Measurements from ENCODE around the gene TCF7L1. TPM values are rescaled to one million over a fixed set of nuclear protein-coding genes. Genes with fewer than 3 reads are reported as not detected.

TCF7L1 gene
- total RNA-seq, 1 experiment from 2014 or later: 3.0 TPM

DNA sequence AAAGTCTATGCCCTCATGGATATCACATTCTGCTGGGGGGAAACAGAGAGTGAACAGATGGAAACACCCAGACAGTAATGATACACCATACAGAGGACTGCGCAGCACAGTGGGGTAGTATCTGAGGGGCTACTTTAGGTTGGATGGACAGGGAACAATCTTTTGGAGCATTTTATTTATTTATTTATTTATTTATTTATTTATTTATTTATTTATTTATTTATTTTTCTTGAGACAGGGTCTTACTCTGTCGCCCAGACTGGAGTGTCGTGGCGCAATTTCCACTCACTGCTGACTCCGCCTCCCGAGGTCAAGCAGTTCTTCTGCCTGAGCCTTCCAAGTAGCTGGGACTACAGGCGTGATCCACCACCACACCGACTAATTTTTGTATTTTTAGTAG is 105.4 kb downstream of the TCF7L1 start:
- BruUV-seq (replicated peaks): no TSS peak

DNA sequence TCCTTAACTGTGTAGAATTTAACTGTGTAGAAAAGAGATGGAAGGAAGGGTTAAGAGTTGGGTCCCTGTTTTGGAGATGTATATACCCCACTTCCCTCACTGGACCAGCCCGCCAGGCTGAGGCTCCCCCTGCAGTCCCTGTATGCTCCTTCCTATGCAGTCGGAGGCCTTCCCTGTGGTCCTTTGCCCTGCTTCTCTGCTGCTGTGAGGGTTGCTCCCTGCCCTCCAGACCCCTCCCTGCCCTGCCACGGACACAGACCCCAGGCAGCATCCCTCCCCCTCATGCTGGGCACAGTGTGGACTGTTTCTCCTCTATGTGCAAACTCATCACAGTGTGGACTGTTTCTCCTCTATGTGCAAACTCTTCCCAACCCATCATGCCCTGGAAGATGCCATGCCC is 105.9 kb downstream of the TCF7L1 start:
- Mint-ChIP-seq H3K4me1 (ENCODE audit: low read depth, unreplicated experiment) (no peaks in the 10 kb centered on the region), H3K9me3 (ENCODE audit: low read depth, unreplicated experiment) (no peaks in the 10 kb centered on the region), H3K27me3 (ENCODE audit: unreplicated experiment) (peaks cover 10% of the 10 kb centered on the region), H3K4me3 (ENCODE audit: low read depth, unreplicated experiment) (no peak overlapping the region), H3K36me3 (ENCODE audit: insufficient read depth, unreplicated experiment) (no peaks in the 10 kb centered on the region), H3K27ac (ENCODE audit: unreplicated experiment) (no peak overlapping the region)
- intact Hi-C loops (cut with micrococcal nuclease; ENCODE audit: unreplicated experiment): no loop called here
- DNase-seq: no peak
- BruUV-seq (replicated peaks): no TSS peak
- CTCF ChIA-PET: no interaction called here
- TF ChIP-seq, protein P1, sequence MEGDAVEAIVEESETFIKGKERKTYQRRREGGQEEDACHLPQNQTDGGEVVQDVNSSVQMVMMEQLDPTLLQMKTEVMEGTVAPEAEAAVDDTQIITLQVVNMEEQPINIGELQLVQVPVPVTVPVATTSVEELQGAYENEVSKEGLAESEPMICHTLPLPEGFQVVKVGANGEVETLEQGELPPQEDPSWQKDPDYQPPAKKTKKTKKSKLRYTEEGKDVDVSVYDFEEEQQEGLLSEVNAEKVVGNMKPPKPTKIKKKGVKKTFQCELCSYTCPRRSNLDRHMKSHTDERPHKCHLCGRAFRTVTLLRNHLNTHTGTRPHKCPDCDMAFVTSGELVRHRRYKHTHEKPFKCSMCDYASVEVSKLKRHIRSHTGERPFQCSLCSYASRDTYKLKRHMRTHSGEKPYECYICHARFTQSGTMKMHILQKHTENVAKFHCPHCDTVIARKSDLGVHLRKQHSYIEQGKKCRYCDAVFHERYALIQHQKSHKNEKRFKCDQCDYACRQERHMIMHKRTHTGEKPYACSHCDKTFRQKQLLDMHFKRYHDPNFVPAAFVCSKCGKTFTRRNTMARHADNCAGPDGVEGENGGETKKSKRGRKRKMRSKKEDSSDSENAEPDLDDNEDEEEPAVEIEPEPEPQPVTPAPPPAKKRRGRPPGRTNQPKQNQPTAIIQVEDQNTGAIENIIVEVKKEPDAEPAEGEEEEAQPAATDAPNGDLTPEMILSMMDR (IDR thresholded peaks at IDR 0.05; ENCODE audit: unreplicated experiment): no peak

More for the DNA sequence above, 105.4 kb downstream of the TCF7L1 start:
- H3K27me3 Mint-ChIP-seq (ENCODE audit: unreplicated experiment): peaks cover 6% of the 10 kb centered on the region
- intact Hi-C loops (cut with micrococcal nuclease; ENCODE audit: unreplicated experiment): no loop called here
- no peaks in the 10 kb centered on the region for H3K4me1 Mint-ChIP-seq (ENCODE audit: low read depth, unreplicated experiment)
- TF ChIP-seq, protein P1 (IDR thresholded peaks at IDR 0.05; ENCODE audit: unreplicated experiment): no peak
- no peak overlapping the region for H3K4me3 Mint-ChIP-seq (ENCODE audit: low read depth, unreplicated experiment)
- CTCF ChIA-PET: no interaction called here
- H3K9me3 Mint-ChIP-seq (ENCODE audit: low read depth, unreplicated experiment): no peaks in the 10 kb centered on the region
- DNase-seq: no peak
- H3K27ac Mint-ChIP-seq (ENCODE audit: unreplicated experiment): no peak overlapping the region
- H3K36me3 Mint-ChIP-seq (ENCODE audit: insufficient read depth, unreplicated experiment): no peaks in the 10 kb centered on the region

DNA sequence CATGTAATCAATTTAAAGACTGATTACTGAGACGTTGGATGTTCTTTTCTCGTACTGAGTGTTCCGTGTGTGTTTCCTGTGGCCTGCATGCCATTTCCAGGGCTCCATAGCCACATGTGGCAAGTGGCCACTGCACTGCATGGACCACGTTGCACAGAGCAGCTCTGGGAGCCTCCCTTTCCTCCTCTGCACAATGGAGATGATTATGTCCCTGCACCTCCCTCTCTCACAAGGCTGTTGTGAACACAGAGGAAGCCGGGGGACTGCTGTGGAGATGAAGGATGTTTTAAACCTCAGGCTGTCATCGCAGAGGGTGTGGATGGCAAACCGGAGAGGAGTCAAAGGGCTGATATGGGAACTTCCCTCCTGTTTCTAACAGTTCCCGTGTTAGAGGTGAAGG is 106.9 kb downstream of the TCF7L1 start:
- TF ChIP-seq, protein P1 (IDR thresholded peaks at IDR 0.05; ENCODE audit: unreplicated experiment): no peak
- no peak overlapping the region for H3K27ac Mint-ChIP-seq (ENCODE audit: unreplicated experiment)
- intact Hi-C loops (cut with micrococcal nuclease; ENCODE audit: unreplicated experiment): no loop called here
- no peaks in the 10 kb centered on the region for H3K9me3 Mint-ChIP-seq (ENCODE audit: low read depth, unreplicated experiment)
- no peak for DNase-seq
- H3K27me3 Mint-ChIP-seq (ENCODE audit: unreplicated experiment): peaks cover 20% of the 10 kb centered on the region
- CTCF ChIA-PET: no interaction called here
- no TSS peak for BruUV-seq (replicated peaks)
- no peaks in the 10 kb centered on the region for H3K4me1 Mint-ChIP-seq (ENCODE audit: low read depth, unreplicated experiment)
- H3K4me3 Mint-ChIP-seq (ENCODE audit: low read depth, unreplicated experiment): no peak overlapping the region
- H3K36me3 Mint-ChIP-seq (ENCODE audit: insufficient read depth, unreplicated experiment): no peaks in the 10 kb centered on the region

DNA sequence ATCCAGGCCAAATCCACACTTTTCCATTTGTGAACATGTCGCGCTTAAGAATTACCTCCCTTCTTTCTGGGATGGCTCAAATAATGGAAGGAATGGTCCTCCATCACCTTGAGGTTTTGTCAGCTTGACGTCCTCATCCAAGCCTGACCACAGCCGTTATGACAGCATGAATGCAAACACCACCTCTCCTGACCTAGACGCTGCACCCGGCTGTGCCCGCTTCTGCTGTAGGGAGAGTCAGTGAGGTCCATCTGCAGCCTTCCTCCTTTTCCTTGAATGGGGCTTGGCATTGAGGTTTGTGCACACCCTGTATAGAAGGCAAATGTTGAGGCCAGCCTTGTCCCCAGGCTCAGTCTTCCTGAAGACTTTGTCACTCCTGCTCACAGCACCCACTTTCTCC is 109.1 kb downstream of the TCF7L1 start:
- Mint-ChIP-seq H3K4me3 (ENCODE audit: low read depth, unreplicated experiment) (no peak overlapping the region), H3K27me3 (ENCODE audit: unreplicated experiment) (peaks cover 22% of the 10 kb centered on the region), H3K27ac (ENCODE audit: unreplicated experiment) (no peak overlapping the region), H3K4me1 (ENCODE audit: low read depth, unreplicated experiment) (no peaks in the 10 kb centered on the region), H3K9me3 (ENCODE audit: low read depth, unreplicated experiment) (no peaks in the 10 kb centered on the region), H3K36me3 (ENCODE audit: insufficient read depth, unreplicated experiment) (no peaks in the 10 kb centered on the region)
- TF ChIP-seq, protein P1 (IDR thresholded peaks at IDR 0.05; ENCODE audit: unreplicated experiment): no peak
- no TSS peak for BruUV-seq (replicated peaks)
- CTCF ChIA-PET: no interaction called here
- intact Hi-C loops (cut with micrococcal nuclease; ENCODE audit: unreplicated experiment): no loop called here
- no peak for DNase-seq

Data from Calu3 (cell line).